Kidney capillary endothelial cell (primary cell): ENCODE results near the gene HCST.
"Not testable (repeated sequence)": the region's sequence is repeated elsewhere in the genome, so short reads cannot be mapped to it uniquely, and the experiment has no call there.

ENCODE experiments used
- DNase-seq: peaks from one replicate; pipeline ENCODE4 v3.0.0-alpha.2; 2018; ENCODE audit warnings: low spot score

HCST gene

GRCh38 chr19:35901854-35902661, at the start of gene HCST:
TSS of gene HCST (plus strand) at chr19:35902529. CDS start at chr19:35902594, 65 bp downstream.
- DNase-seq, result peak; percentile 3

DNA sequence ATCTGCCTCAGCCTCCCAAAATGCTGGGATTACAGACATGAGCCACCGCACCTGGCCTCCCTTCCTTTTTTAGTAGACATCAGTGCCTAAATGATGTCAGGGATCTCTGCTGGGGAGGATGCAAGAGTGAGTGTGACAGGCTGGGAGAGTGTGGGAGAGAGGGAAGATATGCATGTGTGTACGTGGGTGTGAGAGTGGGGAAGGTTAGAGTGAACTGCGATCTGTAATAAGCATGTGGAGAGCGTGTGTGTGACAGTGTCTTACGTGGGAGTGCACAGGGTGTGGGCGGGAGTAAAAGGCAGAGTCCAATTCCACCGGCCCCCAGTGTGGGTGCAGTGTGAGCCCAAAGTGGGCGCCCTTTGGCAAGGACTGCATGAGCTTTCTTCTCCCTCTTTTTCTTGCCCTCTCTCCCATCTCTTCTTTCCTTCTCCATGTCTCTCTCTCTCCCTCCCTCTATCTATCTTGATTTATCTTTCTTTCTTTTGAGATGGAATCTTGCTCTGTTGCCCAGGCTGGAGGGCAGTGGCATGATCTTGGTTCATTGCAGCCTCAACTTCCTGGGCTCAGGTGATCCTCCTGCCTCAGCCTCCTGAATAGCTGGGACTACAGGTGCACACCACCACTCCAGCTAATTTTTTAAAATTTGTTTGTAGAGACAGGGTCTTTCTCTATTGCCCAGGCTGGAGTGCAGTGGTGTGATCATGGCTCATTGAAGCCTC, 49.1 kb upstream of the HCST start:
- no peak for DNase-seq

DNA sequence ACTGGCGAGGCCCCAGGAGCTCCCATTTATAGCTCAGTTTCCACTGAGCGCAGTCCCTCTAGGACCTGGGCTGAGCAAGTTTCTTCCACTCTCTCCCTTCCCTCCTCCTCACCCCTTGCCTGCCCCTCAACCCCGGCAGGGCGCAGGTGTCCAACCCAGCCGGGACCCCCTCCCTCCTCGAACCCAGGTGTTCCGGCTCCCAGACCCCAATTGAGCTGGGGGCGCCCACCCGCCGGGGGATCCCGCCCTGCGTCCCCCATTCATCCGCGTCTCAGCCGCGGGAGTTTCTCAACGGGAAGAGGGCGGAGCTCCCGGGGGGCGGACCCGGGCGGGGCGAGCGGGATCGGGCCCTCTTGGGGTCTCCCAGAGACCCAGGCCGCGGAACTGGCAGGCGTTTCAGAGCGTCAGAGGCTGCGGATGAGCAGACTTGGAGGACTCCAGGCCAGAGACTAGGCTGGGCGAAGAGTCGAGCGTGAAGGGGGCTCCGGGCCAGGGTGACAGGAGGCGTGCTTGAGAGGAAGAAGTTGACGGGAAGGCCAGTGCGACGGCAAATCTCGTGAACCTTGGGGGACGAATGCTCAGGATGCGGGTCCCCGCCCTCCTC, 45.7 kb upstream of the HCST start, which contains the start of gene KIRREL2:
KIRREL2 (plus strand) TSS at position 366 of the 604 bp plus-strand sequence; CDS start at position 575, 209 bp downstream.
- no peak for DNase-seq

GRCh38 chr19:35858311-35858710, 44.0 kb upstream of the HCST start:
- DNase-seq, result no peak

GRCh38 chr19:35859414-35859813, 42.9 kb upstream of the HCST start:
- DNase-seq, result no peak

- no peak for DNase-seq
Observed at GRCh38 chr19:35860436-35860817, 41.9 kb upstream of the HCST start.

DNA sequence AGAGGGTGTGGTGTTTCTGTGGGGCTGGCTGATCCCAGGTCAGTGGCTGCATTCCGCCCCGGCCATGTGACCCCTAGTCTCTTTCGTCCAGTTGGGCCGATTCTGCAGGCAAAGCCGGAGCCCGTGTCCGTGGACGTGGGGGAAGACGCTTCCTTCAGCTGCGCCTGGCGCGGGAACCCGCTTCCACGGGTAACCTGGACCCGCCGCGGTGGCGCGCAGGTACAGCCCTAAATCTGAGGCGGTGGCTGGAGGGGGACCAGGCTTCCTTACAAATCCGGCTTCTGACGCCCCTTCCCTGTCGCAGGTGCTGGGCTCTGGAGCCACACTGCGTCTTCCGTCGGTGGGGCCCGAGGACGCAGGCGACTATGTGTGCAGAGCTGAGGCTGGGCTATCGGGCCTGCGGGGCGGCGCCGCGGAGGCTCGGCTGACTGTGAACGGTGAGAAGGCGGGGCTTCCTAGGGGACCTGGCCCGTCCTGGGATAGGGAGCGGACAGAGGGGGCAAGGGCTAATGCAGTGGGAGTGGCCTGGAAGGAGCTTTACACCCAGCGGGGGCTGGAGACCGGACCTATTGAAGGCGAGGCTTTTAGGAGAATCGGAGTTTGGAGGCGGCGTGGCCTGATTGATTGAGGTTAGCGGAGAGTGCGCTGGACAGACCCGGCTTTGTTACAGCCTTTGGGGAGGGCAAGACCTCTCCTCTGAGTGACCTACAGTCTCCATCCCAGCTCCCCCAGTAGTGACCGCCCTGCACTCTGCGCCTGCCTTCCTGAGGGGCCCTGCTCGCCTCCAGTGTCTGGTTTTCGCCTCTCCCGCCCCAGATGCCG, 41.3 kb upstream of the HCST start:
- no peak for DNase-seq

DNA sequence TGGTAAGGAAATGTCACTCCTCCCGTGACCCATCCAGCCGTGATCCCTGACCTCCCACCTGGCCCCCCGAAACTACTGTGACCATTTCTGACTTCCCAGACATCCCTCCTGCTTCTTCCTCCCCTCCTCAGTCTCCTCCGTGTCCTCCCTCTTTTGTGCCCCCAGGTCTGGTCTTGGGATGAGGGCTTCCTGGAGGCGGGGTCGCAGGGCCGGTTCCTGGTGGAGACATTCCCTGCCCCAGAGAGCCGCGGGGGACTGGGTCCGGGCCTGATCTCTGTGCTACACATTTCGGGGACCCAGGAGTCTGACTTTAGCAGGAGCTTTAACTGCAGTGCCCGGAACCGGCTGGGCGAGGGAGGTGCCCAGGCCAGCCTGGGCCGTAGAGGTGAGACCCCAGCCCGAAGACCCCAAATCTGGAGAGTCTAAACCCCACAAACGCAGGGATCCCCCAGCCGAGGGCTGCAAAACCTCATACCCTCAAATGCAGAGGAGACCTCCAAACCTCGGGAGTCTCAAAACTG, 40.6 kb upstream of the HCST start:
- DNase-seq, result no peak

DNA sequence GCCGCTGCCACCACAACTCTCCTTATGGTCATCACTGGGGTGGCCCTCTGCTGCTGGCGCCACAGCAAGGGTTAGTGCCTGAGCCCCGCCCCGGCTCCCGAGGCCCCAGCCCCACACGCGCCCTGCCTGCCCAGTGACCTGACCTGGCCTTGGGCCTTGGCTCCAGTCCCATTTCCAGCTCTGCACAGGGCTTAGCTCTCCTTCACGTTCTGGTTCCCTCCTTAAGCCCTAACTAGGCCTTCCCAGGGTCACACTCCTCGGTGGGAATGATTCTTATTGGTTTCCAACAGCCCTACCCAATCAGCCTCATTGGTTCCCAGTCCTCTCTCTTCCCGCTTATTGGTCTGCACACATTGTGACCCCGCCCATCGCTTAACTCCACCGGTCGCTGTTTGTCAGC, 39.8 kb upstream of the HCST start:
- no peak for DNase-seq

DNA sequence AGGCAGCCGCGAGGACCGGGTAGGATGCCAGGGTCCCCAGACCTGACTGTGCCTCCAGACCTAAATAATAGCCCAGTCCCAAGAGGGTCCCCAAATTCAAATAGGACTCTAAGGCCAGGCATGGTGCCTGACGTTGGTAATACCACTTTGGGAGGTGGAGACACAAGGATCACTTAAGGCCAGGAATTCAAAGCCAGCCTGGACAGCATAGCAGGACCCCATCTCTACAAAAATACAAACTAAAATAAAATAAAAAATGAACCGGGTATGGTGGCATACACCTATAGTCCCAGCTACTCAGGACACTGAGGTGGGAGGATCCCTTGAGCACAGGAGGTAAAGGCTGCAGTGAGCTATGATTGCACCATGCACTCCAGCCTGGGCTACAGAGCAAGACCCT, 39.3 kb upstream of the HCST start:
- no peak for DNase-seq

GRCh38 chr19:35868172-35868822, 34.0 kb upstream of the HCST start, which contains the start of gene APLP1:
TSS of gene APLP1 (plus strand) at chr19:35868574. CDS start at chr19:35868637, 63 bp downstream.
- peak; percentile 40 for DNase-seq

GRCh38 chr19:35868823-35869326, 33.5 kb upstream of the HCST start:
- no peak for DNase-seq

- DNase-seq, result peak; percentile 67
Observed at GRCh38 chr19:35869327-35870123, 32.8 kb upstream of the HCST start.

GRCh38 chr19:35870124-35870736, 32.1 kb upstream of the HCST start:
- DNase-seq, result not testable (repeated sequence)

GRCh38 chr19:35870798-35871197, 31.5 kb upstream of the HCST start:
- no peak for DNase-seq

- no peak for DNase-seq
Observed at GRCh38 chr19:35871611-35872010, 30.7 kb upstream of the HCST start.

DNA sequence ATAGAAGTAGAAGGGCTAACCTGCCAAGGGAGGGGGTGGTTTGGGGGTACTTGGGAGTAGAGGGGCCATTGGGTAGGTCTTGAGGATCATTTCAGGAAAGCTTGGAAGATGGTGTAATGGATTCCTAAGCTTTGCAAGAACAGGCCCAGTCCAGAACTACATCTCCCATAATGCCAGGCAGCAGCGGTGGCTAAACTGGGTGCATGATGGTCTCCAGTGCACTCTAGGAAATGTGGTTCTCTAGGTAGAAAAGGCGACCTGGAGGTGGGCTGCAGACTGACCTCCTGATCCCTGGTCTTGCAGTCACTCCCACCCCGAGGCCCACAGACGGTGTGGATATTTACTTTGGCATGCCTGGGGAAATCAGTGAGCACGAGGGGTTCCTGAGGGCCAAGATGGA, 30.1 kb upstream of the HCST start:
- DNase-seq, result no peak

GRCh38 chr19:35874392-35874930, 27.9 kb upstream of the HCST start:
- no peak for DNase-seq

- no peak for DNase-seq
Observed at GRCh38 chr19:35879068-35879467, 23.3 kb upstream of the HCST start.
